HFFc6 (cell line): ENCODE results near the gene SRGAP1. TPM values are rescaled to one million over a fixed set of nuclear protein-coding genes. Genes with fewer than 3 reads are reported as not detected.

Experiments used
- DNase-seq: peaks from one replicate; pipeline ENCODE4 v3.0.0-alpha.2; 2018
- H3K27ac Mint-ChIP-seq: 2 replicates; pipeline ENCODE4 v1.8.0; 2020; ENCODE audit warnings: mild to moderate bottlenecking, mixed read lengths
- H3K27me3 Mint-ChIP-seq: 2 replicates; pipeline ENCODE4 v1.8.0; 2021; ENCODE audit warnings: mild to moderate bottlenecking, moderate library complexity, mixed read lengths; ENCODE audit not compliant: insufficient read depth
- H3K36me3 Mint-ChIP-seq: 2 replicates; pipeline ENCODE4 v1.8.0; 2021; ENCODE audit warnings: low read depth, mixed read lengths
- H3K4me1 Mint-ChIP-seq: 2 replicates; pipeline ENCODE4 v1.8.0; 2020; ENCODE audit warnings: low read depth, mixed read lengths
- H3K4me3 Mint-ChIP-seq: 2 replicates; pipeline ENCODE4 v1.8.0; 2020; ENCODE audit warnings: mild to moderate bottlenecking, moderate library complexity, mixed read lengths
- H3K9me3 Mint-ChIP-seq: 2 replicates; pipeline ENCODE4 v1.8.0; 2020; ENCODE audit warnings: mild to moderate bottlenecking, mixed read lengths
- total RNA-seq, 6 experiments: library from RNA; stranded (reverse); fragmentation: NEBNext Ultra II Directional; extraction: Animal tissue kit (Norgen Biotek cat#: 25700); gene quantifications; 2 replicates in 1 of 6; 3 replicates in 5 of 6; pipeline ENCODE4 v1.2.3, GENCODE V29; 2021
- TF ChIP-seq, protein P1 (sequence below): fragments of 200-600 bp; sonication (generic); IDR thresholded peaks from 2 replicates; pipeline ENCODE4 v1.5.0; 2021; ENCODE audit warnings: antibody characterized with exemption, mild to moderate bottlenecking

The SRGAP1 gene
- total RNA-seq, 6 experiments from 2014 or later: 35.7 to 45.8 (median 40.9) TPM

DNA sequence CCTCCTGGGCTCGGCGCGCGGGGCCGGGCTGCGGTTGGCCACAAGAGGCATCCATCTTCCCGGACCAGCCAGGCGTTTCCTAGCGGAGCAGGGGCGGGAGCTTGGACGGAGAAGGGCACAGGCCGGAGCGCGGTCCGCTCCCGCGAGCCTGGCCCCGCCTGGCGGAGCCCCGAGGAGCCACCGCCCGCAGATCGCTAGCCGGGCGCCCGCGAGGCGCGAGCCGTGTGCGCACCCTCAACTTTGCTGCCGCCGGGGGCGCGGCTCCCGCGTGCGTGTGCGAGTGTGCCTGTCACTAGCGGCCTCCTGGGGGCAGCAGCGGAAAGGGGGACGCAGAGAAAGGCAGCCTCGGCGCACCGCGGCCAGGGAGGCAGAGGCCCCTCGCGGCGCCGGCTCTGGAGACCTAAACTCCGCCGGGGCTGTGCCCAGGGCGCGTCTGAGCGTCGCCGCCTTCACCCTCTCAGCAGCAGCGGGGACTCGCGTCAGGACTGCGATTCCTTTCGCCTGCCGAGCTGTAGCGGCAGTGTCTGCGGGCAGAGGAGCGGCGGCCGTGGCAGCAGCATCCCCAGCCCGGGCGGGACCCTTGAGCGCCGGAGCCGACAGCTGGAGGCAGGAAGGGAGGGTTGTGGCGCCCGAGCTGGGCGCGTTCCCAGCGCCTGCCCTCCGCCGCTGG, 644 bp upstream of the SRGAP1 start:
- TF ChIP-seq, protein P1, sequence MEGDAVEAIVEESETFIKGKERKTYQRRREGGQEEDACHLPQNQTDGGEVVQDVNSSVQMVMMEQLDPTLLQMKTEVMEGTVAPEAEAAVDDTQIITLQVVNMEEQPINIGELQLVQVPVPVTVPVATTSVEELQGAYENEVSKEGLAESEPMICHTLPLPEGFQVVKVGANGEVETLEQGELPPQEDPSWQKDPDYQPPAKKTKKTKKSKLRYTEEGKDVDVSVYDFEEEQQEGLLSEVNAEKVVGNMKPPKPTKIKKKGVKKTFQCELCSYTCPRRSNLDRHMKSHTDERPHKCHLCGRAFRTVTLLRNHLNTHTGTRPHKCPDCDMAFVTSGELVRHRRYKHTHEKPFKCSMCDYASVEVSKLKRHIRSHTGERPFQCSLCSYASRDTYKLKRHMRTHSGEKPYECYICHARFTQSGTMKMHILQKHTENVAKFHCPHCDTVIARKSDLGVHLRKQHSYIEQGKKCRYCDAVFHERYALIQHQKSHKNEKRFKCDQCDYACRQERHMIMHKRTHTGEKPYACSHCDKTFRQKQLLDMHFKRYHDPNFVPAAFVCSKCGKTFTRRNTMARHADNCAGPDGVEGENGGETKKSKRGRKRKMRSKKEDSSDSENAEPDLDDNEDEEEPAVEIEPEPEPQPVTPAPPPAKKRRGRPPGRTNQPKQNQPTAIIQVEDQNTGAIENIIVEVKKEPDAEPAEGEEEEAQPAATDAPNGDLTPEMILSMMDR: peak; percentile 97
- peak; percentile 93 for DNase-seq
- Mint-ChIP-seq H3K4me1 (peaks cover 52% of the 10 kb centered on the region), H3K27me3 (peaks cover 2% of the 10 kb centered on the region; the same call in 1 of the 2 replicates), H3K36me3 (peaks cover 27% of the 10 kb centered on the region), H3K4me3 (peak overlapping the region; percentile 85), H3K9me3 (no peaks in the 10 kb centered on the region), H3K27ac (peak overlapping the region; percentile 68)

DNA sequence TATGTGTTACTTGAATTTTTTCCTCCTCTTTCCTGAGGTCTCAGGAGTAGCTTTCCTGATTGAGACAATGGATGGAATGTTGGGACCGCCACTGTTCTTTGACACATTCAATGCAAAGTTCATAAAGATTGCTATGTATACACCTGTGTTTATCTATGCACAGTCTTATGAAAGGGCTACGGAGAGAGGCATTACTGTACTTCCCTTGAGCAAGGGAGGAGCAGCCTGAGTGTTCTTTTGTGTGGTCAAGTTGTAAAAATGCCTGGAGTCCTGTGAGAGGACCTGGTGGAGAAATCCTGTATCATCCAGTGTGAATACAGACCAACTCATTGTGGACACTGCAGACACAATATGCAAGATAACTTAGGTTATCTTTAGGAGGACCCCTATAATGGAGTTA, 1.2 kb downstream of the SRGAP1 start:
- peak; percentile 47 for DNase-seq
- Mint-ChIP-seq H3K4me3 (peak overlapping the region; percentile 100), H3K27me3 (peaks cover 2% of the 10 kb centered on the region; the same call in 1 of the 2 replicates), H3K9me3 (no peaks in the 10 kb centered on the region), H3K4me1 (peaks cover 60% of the 10 kb centered on the region), H3K36me3 (peaks cover 33% of the 10 kb centered on the region), H3K27ac (peak overlapping the region; percentile 93)
- TF ChIP-seq, protein P1: no peak

DNA sequence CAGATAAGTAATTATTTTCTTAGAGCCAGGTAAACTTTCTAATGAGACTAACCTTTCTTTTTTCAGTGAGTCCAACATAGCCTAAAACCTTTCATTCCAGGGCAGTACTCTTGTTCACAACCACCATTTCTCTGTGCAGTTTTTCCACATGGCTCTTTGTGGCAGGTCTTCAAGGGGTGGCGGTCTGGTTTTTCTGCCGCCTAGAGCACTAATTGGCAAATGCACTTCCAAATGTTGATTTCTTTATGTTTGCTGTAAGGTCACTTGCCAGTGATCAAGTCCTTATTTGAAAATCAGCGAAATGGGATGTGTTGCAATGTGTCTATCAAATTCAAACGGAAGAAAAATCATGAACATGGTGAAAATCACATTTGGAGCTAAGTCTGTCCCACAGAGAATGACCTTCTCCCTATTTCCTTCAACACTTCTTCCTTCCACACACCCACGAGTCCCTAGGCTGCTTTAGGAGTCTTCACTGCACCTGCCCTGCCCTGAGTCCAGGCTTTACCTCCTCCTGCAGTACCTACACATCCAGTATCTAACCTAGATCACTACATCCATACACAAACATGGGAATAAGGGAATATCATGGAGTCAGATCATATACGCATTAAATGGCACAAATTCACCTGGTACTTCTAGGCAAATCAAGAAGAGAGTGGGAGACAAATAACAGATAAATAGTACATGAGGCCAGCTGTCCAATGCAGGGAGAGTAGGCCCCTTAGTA, 1.9 kb downstream of the SRGAP1 start:
- peaks cover 33% of the 10 kb centered on the region for H3K36me3 Mint-ChIP-seq
- H3K27ac Mint-ChIP-seq: peak overlapping the region; percentile 93
- TF ChIP-seq, protein P1: no peak
- H3K27me3 Mint-ChIP-seq: peaks cover 2% of the 10 kb centered on the region; the same call in 1 of the 2 replicates
- no peak for DNase-seq
- no peaks in the 10 kb centered on the region for H3K9me3 Mint-ChIP-seq
- H3K4me3 Mint-ChIP-seq: peak overlapping the region; percentile 100
- H3K4me1 Mint-ChIP-seq: peaks cover 53% of the 10 kb centered on the region

DNA sequence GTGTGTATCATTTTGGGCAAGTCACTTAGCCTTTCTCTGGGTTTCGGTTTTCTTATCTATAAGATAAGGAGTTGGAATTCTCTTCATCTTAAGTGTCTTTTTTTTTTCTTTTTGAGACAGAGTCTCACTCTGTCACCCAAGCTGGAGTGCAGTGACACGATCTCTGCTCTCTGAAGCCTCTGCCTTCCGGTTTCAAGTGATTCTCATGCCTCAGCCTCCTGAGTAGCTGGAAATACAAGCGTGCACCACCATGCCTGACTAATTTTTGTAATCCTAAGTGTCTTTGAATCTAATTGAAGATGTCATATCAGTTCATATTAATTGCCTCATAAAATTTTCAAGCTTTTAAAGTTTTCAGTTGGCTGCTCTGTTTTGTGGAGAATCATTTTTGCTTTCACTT, 4.0 kb downstream of the SRGAP1 start:
- Mint-ChIP-seq H3K4me1 (peaks cover 50% of the 10 kb centered on the region), H3K9me3 (no peaks in the 10 kb centered on the region), H3K36me3 (peaks cover 33% of the 10 kb centered on the region), H3K4me3 (peak overlapping the region; percentile 79), H3K27ac (peak overlapping the region; percentile 27), H3K27me3 (peaks cover 2% of the 10 kb centered on the region; the same call in 1 of the 2 replicates)
- TF ChIP-seq, protein P1: no peak
- no peak for DNase-seq

DNA sequence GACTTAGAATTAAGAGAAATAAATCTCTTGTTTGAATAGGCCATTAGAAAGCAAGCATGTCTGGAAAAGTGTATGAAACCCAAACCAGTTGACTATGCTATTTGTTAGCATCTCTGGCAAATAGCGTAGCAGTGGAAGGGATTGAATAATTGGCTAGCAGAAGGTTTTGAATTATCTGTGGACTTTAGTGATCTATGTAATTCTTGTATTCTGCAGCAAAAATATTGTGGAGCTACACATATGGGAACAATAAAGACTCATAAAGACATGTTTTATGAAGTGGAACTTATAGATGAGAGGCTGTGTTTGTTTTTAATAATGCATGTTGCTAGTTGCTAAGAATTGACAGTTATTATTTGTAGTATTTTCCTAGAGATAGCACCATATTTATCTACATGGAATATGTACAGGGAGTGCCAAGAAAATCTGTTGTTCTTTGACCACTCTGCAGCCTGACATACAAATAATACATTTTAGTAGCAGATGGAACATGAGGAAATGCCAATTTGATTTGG, 4.7 kb downstream of the SRGAP1 start:
- TF ChIP-seq, protein P1: no peak
- Mint-ChIP-seq H3K27me3 (peaks cover 2% of the 10 kb centered on the region; the same call in 1 of the 2 replicates), H3K4me3 (peak overlapping the region; percentile 79), H3K36me3 (peaks cover 35% of the 10 kb centered on the region), H3K27ac (peak overlapping the region; percentile 12; the same call in 1 of the 2 replicates), H3K4me1 (peaks cover 57% of the 10 kb centered on the region), H3K9me3 (no peaks in the 10 kb centered on the region)
- no peak for DNase-seq
